Activated CD4-positive, alpha-beta T cell treated with anti-CD3 and anti-CD28 coated beads, Interleukin-2, Interleukin-4, amounts not matched to agents 100 ng/mL and 50 ng/mL, durations not matched to agents 16 hours and 8 hours (primary cell): ENCODE data around the gene PARD3B.

Experiments
- DNase-seq: peaks from one replicate; pipeline ENCODE4 v3.0.0-alpha.2; 2020; ENCODE audit warnings: low spot score

Gene PARD3B

DNA sequence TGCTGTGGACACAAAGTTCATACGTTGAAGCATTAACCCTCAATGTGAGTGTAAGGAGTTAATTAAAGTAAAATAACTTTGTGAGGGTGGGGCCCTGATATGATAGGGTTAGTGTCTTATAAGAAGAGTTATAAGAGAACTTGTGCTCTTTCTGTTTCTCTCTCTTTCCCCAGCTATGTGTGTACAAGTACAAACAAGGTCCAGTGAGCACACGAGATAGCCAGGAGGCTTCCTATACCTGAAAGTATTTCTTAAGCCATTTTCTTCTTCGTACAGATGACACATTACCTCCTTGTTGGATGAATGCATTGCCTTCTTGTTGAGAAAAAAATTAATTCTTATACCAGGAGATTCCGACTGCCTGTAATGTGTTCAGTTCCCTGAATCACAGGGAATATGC, 301.2 kb downstream of the PARD3B start:
- no peak for DNase-seq

DNA sequence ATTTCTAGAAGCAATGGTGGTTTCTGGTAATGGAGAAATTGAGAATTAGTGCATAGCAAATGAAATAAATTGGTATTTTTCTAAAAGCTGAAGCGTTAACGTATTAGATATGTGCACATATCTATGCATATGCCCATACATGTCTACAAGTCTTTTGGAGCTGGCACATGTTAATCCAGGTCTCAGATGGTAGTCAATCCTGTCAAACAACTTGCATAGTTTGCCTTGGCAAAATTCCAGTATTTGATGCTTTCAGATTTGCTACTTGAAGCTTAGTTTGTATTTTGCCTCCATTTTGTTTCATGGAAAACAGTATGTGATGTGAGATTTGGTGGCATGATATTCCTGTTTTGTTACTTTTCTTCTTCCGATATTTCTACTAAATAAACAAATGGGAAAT, 304.6 kb downstream of the PARD3B start:
- DNase-seq: no peak

DNA sequence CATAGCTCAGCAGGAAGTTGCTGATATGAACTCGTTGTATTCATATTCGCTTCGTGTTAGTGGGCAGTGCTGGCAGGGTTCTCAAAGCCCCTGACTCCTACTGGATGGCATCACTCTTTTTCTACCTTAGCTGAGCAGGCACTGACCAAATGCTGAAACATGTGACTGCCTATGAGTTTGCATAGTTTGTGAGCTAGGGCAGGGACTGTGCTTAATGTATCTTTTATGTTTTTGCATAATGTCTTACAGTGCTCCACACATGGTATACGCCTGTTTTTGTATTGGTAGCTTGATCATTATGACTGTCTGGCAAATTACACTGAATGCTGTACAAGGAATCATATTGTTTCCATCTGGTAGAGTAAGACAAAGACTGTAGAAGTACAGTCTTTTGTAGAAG, 305.3 kb downstream of the PARD3B start:
- no peak for DNase-seq

DNA sequence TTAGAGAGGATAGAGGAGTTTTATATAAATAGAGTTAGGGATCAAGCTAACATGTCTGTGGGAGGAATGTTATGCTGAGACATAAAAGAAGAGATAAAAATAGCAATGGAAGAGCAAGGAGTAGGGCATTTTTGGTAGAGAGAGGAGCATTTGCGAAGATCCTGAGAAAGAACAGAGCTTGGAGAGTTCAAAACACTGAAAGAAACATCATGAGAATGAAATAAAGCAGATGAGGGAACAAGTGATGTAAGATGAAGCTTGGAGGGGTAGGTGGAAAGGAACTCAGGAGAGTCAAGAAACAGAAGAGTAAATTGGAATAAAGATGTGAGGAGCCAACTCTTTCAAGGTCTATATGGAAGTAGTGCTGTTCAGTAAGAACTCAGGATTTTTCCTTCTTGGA, 308.6 kb downstream of the PARD3B start:
- no peak for DNase-seq

DNA sequence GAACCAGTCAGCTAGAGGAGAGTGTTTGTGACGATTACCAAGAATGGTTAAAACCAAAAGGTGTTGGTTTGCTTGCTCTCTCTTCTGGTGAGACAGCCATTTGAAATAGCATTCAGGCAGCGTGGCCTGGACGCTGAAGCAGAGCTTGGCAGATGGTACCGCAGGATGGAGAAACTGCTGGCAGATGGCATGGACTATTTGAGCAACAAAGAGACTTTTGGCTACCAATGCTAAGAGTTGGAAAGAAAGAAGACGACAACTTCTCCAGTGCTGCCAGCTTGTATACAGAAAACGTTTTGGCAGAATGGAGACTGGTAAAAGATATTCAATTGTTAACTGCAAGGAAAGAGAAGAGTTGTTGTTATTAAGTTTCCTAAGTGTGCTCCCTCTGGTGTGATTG, 315.0 kb downstream of the PARD3B start:
- DNase-seq: no peak

DNA sequence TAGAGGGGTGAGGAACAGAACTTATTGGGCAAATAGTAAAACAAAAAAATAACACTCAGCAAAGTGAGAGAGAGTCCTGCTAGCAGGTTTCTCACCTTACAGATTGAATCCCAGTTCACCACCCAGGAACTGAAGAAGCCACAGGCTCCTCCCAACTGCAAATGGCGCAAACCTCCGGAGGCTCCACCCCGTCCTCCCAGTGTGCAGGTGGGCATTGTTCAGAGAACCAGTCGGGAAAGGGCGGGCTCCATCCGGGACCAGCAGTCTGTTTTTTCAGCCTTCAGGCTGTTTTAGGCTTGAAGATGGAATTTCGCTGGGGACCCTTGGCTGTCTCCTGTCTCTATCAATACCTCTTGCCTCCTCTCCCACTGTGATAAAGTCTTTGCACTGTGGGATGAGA, 317.5 kb downstream of the PARD3B start:
- no peak for DNase-seq

DNA sequence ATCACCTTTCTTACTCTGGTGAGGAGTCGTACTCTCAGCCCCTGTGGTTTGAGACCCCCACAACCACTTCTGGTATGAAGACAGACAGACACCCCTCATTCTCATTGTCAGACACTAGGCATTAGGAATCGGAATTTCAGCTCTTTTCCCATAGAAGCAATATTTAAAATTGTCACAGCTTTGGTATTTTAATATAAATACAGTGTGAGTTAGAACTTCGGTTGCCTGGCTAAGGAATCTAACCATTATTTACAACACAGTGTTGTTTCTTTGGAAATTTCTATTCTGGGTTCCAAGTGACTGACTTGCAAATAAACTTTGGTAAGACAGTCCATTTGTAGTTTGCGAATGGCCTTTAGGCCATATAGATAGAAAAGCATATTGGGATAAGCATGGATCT, 318.1 kb downstream of the PARD3B start:
- no peak for DNase-seq

DNA sequence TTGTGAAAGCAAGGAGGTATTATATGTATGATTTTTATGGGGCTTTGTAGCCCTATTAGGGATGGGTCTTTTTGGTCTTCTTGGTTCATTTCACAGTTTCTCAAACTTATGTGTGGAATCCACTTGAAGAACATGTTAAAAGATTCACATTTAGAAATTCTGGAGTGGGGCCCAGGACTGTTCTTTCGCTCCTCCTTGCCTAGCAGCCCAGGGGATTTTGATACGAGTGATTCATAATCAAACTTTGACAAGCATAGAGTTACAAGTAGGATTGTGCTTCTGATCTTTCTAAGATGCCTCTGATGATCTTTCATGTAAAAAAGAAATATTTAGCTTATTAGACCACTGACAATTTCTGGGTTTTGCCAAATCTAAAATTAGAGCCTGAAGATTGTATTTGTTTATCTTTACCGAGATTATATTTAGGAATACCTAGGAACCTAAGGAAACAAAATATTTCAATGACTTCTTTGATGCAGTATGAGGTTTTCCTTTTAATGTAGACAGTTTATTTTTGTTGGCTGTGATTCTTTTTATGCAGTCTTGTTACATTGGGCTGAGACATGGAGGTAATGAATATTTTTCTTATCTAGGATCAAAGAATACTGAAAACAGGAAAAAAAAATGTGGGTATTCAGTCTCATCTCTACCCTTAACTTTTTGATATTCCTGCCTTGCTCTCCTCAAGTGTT, 324.0 kb downstream of the PARD3B start:
- DNase-seq: no peak

DNA sequence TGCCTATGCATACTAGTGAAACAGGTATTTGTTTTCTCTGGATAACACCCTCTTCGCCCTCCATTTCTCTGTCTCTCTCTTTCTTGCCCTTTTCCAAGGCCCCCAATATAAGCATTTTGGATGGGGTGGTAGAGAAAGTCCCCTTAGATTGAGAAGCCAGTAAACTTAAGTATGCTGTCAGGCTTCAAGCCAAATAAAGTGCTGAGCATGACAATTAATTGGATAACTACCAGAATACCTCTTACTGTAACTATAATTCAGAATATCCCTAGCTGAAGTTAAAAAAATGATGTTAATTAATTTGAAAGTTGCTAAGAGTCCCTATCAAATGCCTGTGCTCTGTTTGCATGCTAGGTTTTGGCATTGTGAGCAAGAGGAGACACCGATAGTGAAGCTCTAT, 324.8 kb downstream of the PARD3B start:
- no peak for DNase-seq

DNA sequence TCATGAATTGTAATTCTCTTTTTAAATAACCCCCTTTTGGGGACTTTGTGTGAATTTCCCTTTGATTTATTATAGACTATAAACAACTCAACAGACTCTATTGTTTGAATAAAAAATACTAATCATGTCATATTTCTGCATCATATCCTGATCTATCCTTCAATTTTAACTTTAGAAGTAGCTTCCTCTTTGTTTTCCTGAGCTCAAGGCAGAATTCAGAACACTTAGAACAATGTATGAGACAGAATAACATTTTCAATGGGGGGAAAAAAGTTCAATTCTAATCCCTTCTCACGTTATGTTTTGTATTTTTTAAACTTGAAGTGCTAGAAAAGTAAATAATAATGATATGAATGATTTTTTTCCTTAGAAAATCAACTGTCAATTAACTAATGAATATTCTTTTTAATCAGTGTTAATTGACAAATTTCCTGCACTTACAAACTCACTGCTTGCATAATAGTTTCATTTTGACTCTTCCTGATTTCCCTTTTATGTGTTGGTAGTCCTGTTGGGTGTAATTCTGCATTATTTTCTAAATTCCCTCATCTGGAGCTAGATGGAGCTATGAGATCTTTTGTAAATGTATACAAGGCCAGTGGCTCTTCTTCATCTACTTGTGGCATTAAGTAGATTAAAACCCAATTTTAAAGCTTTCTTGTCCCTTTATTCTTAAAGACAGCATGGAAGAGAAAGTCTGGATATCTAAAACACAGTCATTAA, 326.1 kb downstream of the PARD3B start:
- peak; percentile 53 for DNase-seq

DNA sequence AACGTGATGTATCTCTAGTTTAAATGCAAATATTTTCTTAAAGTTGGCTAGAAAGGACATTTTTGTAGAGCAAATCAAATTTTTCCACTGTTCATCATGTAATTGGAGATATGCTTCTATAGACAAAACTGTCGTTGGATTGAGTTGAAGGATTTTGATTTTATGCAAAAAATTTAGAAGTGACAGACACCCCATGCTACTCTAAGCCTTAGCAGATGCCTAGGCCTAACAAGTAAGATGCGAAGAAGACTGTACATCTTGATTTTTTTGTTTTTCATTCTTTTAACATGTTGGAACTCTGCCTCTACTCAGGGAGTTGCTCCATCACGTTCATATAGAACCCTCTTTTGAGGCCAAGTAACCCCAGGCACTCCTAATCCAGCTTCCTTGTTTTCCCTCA, 331.0 kb downstream of the PARD3B start:
- DNase-seq: no peak

DNA sequence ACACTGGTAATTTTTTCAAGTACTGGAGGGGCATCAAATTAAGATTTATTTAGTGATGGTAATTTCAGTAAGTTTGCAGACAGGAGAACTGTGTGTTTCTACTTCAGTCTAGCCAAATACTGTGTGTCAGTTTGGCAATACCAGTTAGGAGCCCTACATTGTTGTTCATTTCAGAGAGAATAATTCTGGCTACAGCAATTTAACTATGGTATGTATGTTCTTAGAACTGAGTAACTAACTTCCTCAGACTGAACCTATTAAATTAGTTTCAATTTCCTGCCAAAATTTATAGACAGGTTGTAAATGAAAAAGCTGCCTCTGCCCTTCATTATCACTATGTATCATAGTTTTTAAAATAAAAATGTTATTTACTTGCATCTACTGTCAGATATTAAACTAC, 332.4 kb downstream of the PARD3B start:
- DNase-seq: no peak

DNA sequence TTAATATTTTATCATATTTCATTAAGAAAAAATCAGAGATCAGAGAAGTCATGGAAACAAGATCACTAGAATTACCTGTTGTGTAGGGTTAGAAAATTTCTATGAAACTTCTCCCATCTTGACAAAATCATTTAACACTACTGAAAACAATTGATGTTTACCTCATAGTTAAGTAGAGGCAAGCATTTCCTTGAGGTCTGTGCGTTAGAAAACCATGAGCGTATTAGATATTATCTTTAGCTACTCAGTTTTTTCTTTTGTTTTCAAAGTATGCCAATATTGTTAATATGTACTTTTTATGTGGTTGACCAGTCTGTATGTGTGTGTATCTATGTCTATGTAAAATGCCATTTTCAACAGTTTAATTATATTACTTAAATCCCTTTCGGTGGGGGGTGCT, 335.7 kb downstream of the PARD3B start:
- no peak for DNase-seq

DNA sequence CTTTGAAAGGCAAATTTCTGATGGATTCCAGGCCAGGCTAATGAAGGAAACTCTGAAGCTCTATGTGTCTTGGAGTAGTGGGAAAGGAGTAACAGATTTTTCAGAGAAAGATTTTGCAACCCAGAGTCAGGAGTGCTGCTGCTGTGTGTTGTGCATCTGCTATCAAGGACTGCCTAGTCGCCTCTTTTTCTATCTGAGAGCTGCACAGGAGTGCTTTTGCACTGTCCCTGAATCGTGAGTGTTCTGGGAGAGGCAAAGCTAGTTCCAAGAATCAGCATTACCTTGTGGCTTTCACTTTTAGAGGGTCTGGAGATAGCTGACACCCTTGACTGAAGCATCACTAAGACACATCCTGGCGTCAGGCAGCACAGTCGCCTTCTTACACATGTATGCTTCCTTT, 336.4 kb downstream of the PARD3B start:
- DNase-seq: peak; percentile 43

DNA sequence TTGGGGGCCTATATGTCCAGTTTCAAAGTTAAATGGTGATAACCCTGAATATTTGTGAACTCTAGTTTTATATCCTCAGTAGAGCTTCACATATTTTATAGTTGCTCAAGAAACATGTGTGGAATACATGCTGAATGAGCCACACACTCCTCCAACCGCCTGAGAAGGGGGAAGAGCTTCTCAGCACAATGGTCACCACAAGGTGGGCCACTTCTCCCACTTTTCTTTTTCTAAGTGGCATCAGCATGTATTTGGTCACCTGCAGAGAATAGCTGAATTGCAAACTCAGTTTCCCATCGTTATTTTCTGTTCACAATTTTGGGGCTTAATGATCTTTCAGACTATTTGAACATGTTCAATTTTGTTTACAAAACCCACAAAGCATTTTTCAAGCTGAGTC, 340.5 kb downstream of the PARD3B start:
- DNase-seq: no peak

DNA sequence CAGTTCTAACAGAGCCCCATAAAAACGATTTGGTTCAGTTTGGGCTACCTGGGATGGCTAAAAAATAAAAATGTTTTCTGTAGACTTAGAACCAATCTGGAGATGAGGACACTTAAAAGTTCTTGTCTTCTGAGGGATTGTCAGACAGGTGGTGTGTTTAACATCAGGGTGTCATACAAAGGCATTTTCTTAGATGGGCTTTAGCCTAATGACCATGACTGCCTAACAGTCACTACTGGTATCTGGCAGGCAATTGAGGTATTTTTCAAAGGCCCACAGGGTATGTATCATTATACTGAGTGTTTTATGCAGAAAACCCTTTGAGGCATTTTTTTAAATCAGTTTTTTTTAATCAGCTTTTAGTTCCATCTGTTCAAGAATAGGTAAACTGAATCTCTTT, 341.4 kb downstream of the PARD3B start:
- DNase-seq: no peak

DNA sequence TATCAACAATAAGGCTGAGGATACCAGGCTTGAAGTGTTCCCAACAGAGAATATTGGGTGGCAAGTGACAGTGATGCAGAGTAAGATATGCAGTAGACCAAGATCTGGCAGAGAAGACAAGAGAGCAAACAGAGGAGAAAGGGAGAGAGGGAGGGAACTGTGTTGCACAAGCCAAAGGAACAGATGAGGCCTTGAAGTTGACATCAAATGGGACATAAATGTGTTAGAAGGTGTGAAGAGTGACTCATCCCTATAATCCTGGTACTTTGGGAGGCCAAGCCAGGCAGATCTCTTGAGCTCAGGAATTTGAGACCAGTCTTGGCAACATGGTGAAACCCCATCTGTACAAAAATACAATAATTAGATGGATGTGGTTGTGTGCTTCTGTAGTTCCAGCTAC, 342.9 kb downstream of the PARD3B start:
- no peak for DNase-seq

DNA sequence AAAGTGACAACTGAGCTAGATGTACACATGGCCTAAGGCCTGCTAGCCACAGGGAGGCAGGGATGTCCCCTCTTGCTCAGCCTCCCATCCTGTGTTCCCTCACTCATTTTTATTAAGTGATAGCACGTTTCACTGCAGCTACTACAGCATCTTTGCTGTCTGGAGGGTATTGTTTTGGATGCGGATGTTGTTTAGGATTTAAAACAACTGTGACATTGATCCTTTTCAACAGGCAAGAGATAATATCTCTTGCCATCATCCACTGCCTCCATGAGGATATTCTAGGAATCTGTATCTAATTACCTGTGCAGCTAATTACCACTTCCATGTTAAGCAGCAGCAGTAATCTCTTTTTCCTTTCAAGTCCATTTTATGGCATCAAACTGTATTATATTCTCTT, 345.4 kb downstream of the PARD3B start:
- DNase-seq: no peak

DNA sequence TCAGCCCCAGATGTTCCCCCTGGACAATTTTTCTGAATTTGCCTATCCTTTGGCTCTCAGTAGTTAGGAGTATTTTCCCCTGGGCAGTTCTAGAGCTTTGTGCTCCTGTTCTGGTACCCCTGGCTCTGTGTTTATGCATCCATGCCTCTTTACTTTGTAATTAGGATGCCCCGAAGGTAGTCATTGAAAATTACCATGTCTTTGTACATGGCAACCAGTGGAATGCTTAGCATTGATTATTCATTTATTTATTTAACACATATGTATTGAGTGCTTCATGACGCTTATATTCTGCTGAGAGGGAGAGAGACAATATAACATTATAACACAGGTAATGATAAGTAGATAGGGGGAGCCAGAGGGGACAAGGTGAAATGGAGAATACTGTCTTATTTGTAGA, 346.5 kb downstream of the PARD3B start:
- no peak for DNase-seq

DNA sequence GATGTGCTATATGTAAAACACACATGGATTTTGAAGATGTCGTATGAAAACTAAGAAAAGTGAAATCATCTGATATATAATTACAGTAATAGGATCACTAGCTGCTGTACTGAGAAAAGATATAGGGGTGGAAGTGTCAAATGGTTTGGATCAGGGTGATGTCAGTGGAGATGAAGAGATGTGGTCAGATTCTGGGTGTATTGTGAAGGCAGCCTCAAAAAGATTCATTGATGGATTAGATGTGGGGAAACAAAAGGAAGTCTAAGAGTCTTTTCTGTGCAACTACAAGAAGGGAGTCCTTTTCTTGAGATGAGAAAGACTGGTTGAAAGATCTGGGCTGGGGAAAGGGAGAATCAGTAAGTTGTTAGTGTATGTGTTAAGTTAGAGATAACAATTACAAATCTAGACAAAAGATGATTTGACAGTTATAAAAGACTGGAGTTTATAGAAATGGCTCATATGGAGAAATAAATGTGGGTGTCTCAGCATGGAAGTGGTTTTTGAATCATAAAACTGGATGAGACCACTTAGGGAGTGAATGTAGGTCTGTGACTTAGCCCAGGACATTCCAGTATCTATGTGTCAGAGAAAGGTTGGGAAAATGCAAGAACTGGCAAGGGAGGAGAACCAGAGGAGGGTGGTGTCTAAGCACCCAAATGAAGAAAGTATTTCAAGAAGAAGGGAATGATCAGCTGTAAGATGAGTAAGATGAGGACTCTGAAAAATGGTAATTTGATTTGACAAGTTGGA, 347.4 kb downstream of the PARD3B start:
- DNase-seq: no peak

DNA sequence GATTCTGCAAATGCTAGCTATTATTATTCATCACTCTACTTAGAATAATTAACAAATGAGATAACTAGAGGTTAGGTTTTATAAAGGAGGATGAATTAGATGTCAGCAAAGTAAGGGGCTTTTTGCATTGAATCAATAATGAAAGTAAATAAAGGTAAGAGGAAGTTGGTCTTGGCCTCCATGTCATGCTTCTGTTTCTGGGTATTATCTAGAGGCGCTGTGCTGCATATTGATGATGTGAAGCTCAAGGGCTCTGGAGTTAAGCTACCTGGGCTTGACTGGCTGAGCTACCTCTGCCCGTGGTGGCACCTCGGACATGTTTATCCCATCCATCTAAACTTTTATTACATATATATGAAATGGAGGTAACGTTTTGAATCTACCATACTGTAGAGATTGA, 350.9 kb downstream of the PARD3B start:
- no peak for DNase-seq

DNA sequence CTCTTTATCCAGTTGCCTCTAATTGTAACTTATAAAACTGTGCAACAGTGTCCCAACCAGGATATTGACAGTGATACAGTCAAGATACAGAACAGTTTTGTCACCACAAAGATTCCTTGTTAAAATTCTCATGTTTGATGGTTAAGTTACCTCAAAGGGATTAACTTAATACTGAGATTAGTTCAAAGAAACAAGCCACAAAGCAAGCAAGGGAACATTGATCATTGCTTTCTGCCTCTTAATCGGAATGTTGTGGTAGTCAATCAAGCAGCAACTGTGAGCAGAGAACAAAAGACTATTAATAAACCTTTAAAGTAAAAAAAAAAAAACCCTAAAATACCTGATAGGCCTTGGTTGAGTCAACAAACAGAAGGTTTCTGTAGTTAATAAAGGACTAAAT, 352.3 kb downstream of the PARD3B start:
- no peak for DNase-seq

DNA sequence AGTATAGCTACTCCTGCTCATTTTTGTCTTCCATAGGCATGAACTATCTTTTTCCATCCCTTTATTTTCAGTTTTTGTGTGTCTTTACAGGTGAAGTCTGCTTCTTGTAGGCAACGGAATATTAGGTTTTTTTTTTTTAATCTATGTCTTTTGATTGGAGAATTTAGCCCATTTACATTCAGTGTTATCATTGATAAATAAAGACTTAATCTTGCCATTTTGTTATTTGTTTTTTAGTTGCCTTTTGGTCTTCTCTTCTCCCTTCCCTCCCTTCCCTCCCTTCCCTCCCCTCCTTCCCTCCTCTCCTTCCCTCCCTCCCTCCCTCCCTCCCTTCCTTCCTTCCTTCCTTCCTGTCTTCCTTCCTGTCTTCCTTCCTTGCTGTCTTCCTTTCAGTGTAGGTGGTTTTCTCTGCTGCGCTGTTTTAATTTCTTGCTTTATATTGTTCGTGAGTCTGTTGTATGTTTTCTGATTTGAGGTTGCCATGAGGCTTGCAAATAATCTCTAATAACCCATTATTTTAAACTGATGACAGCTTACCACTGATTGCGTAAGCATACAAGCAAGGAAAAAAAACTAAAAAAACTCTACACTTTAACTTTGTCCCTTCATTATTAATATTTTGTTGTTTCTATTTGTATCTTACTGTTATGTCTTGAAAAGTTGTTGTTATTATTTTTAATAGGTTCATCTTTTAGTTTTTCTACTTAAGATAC, 353.8 kb downstream of the PARD3B start:
- DNase-seq: no peak
